ENCODE results near the gene CLEC7A. TPM values are rescaled to one million over a fixed set of nuclear protein-coding genes. Genes with fewer than 3 reads are reported as not detected.

Gene CLEC7A
- not detected for total RNA-seq

DNA sequence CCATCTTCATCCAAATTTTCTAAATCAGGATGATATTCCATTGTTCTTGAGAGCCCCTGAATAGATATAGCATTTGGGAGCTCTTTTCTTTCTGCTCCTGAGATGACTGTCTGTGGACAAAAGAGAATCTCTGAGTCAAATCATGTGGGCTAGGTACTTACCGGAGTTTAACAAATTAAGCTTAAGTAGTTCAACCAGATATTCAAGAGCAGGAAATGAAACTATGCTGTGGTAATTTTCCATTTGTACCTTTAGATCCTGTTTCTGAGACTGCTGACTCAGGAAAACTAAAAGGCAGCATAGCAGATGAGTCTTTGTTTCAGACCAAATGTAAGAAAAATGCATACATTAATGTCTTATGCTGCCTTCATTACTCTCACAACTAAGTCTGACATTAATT is at the start of gene CLEC7A:
Gene CLEC7A, minus strand, starts transcription at position 158 of the 400 bp plus-strand sequence. Its CDS starts 117 bp downstream, at position 41.
- H3K27me3 Mint-ChIP-seq (ENCODE audit: low read depth): peaks cover 8% of the 10 kb centered on the region
- DNase-seq: no peak
- no peak within 1 kb of the TSS for H3K4me3 Mint-ChIP-seq
- H3K4me1 Mint-ChIP-seq (ENCODE audit: low read depth): peaks cover 16% of the 10 kb centered on the region
- no peak within 1 kb of the TSS for H3K27ac Mint-ChIP-seq
- intact Hi-C loops (cut with micrococcal nuclease): loop anchor here (1.0 kb wide), 2 partner anchors 18 to 411 kb away; no protein-coding TSS in a partner anchor
- H3K9me3 Mint-ChIP-seq: no peaks in the 10 kb centered on the region
- CTCF ChIA-PET: interaction anchor here (0.6 to 1.5 kb wide), 8 partner anchors 10 to 381 kb away, joined by 3 to 6 read pairs (median 4); no protein-coding TSS in a partner anchor
- H3K36me3 Mint-ChIP-seq (ENCODE audit: low read depth): no peaks in the 10 kb centered on the region

DNA sequence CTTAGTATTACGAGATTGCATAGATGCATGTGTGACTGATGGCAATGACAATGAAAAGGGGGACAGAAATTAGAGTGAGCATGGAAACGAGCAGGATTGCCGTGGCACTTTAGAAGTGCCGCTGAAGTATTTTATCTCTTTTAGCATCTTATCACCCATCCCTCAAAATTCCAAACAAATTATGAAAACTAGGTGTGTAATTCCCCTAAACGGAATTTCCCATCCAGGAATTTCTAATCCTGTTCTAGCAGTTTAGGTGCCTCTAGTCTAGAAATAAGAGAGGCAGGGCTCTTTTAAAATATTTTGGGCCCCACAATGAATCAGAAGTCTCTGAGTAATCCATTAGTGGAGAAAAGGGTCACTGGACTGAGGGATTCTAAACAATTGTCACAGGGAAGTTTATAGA is 49.8 kb upstream of the CLEC7A start:
- DNase-seq: no peak
- H3K4me3 Mint-ChIP-seq: no peak overlapping the region
- CTCF ChIA-PET: no interaction called here
- H3K27me3 Mint-ChIP-seq (ENCODE audit: low read depth): peaks cover 15% of the 10 kb centered on the region
- H3K4me1 Mint-ChIP-seq (ENCODE audit: low read depth): peaks cover 5% of the 10 kb centered on the region
- intact Hi-C loops (cut with micrococcal nuclease): no loop called here
- no peak overlapping the region for H3K27ac Mint-ChIP-seq
- no peaks in the 10 kb centered on the region for H3K36me3 Mint-ChIP-seq (ENCODE audit: low read depth)
- no peaks in the 10 kb centered on the region for H3K9me3 Mint-ChIP-seq

DNA sequence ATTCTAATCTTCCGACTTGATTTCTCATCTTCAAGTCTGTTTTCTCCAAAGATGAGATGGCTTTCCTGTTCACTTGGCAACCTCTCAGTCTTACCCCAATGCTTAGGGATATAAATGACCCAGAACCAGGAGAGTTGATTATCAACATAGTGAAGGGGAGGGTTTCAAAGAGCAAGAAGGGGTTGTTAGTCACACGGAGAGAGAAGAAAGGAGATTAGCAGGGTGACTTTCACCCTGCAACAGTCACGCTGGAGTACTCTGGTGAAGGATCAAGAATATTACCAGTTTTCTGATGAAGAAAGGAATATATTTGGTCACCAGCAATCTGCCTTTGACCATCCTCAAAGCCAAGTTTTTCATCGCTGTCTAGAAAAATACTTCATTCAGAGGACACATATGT is 48.8 kb upstream of the CLEC7A start, which contains the start of gene TMEM52B:
Gene TMEM52B, plus strand, starts transcription at position 212 of the 400 bp plus-strand sequence. CDS start 543 bp downstream, outside the sequence.
- no peak for DNase-seq
- Mint-ChIP-seq H3K4me1 (ENCODE audit: low read depth) (peaks cover 5% of the 10 kb centered on the region), H3K36me3 (ENCODE audit: low read depth) (no peaks in the 10 kb centered on the region), H3K27me3 (ENCODE audit: low read depth) (peaks cover 9% of the 10 kb centered on the region), H3K4me3 (no peak within 1 kb of the TSS), H3K9me3 (no peaks in the 10 kb centered on the region), H3K27ac (no peak within 1 kb of the TSS)
- CTCF ChIA-PET: no interaction called here
- intact Hi-C loops (cut with micrococcal nuclease): no loop called here

DNA sequence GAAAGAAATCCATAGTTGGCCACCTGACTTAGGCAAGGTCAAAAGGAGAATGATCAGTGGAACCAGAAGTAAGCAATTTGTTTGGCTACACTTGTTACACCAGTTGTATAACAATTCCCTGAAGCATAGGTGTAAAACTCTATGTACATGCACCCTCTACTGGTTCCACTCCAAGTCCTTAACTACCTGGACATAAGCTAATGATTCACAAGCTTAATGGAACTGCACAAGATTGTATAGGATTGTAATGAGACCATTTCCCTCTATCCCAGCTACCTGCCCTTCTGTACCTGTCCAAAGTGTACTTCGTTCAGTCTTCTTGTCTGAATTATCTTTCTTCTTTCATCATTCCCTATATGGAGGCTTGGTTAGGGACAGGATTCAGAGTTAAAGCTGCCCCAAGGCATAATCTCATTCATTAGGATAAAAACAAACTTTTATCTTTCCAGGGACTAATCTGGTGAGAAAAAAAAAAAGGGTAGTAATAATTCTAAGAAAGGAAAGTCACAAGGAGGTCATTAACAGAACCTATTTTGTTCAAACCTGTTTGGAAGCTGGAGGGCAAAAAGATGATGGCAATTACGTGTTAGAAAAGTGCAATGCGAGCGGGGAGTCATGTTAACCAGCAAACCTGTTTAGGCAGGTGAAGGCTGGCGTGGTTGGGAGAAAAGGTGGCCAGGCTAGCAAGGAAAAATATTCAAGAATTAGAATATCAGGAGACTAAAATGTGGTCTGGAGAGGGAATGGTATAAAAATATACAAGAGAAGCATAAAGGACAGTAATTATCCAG is 46.0 kb upstream of the CLEC7A start:
- intact Hi-C loops (cut with micrococcal nuclease): no loop called here
- H3K27ac Mint-ChIP-seq: no peak overlapping the region
- peaks cover 5% of the 10 kb centered on the region for H3K27me3 Mint-ChIP-seq (ENCODE audit: low read depth)
- CTCF ChIA-PET: interaction anchor here (0.6 to 0.7 kb wide), 3 partner anchors 8 to 433 kb away, joined by 3 to 5 read pairs (median 4); no protein-coding TSS in a partner anchor
- no peak overlapping the region for H3K4me3 Mint-ChIP-seq
- no peak for DNase-seq
- no peaks in the 10 kb centered on the region for H3K4me1 Mint-ChIP-seq (ENCODE audit: low read depth)
- no peaks in the 10 kb centered on the region for H3K9me3 Mint-ChIP-seq
- no peaks in the 10 kb centered on the region for H3K36me3 Mint-ChIP-seq (ENCODE audit: low read depth)

DNA sequence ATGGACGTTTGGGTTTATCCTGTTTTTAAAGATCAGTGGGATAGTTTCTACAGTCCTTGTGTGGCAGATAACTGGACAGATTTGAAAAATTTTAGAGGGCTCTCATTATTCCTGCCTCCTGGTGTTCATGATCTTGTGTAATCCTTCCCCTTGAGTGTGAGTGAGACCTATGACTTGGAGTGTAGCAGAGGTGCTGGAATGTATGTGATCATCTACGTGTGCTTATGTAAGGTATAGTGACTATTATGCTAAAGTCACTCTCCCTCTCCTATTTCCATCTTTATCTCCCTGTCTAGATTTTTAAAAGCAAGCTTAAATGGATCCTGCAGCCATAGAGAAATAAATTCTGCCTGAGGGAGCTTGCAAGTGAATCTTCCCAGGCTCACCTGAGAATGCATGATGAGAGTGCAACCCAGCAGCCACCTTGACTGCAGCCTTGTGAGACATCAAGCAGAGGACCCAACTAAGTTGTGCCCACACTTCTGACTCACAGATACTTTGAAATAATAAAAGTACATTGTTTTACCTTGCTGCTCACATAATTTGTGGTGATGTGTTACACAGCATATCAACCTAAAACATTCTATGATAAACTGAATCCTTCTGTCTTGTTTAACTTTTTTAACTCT is 45.1 kb upstream of the CLEC7A start:
- no peak for DNase-seq
- Mint-ChIP-seq H3K27me3 (ENCODE audit: low read depth) (peaks cover 5% of the 10 kb centered on the region), H3K4me1 (ENCODE audit: low read depth) (no peaks in the 10 kb centered on the region), H3K36me3 (ENCODE audit: low read depth) (no peaks in the 10 kb centered on the region), H3K4me3 (no peak overlapping the region), H3K9me3 (no peaks in the 10 kb centered on the region), H3K27ac (no peak overlapping the region)
- intact Hi-C loops (cut with micrococcal nuclease): no loop called here
- CTCF ChIA-PET: interaction anchor here (0.6 kb wide), 2 partner anchors 430 to 432 kb away, joined by 3 to 4 read pairs; no protein-coding TSS in a partner anchor

DNA sequence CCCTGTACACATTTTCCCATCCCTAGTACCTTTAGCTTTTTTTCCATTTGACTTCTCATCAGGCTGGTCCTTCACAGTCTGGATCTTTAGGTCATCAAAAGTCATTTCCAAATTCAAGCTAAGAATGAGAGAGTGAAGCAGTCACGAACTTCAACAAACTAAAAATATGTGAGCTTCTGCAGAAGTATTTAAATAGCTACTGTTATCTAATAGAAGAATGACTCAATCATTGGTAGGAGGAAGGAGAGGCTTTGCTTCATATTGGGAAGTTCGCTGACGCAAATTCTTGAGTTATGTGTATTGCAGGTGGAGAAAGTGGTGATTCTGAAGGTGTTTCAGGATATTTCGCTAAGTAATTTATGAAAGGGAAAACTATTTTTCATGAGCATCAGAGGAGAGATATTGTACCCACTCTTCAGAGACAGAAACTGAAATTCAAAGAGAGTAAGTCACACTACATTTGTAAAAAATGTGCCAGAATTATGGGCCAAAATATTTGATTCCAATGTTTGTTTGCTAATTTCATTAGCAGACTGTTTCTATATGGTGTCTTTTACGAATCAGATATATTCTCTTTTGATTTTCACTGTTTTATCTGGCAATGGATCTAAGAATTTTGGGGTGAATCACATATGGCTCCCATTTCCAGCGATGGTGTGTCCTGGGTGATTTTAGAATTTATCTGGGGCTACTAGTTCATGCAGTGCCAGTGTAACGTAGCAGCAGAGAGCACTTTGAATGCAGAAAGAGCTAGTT is 42.2 kb upstream of the CLEC7A start, which contains the start of gene OLR1:
Gene OLR1, minus strand, starts transcription at position 160 of the 756 bp plus-strand sequence. Its CDS starts 55 bp downstream, at position 105.
- no peak within 1 kb of the TSS for H3K4me3 Mint-ChIP-seq
- no peaks in the 10 kb centered on the region for H3K36me3 Mint-ChIP-seq (ENCODE audit: low read depth)
- peaks cover 4% of the 10 kb centered on the region for H3K27me3 Mint-ChIP-seq (ENCODE audit: low read depth)
- CTCF ChIA-PET: interaction anchor here (0.8 to 1.6 kb wide), 3 partner anchors 12 to 33 kb away, joined by 3 to 8 read pairs (median 4); no protein-coding TSS in a partner anchor
- no peak for DNase-seq
- no peak within 1 kb of the TSS for H3K27ac Mint-ChIP-seq
- H3K4me1 Mint-ChIP-seq (ENCODE audit: low read depth): no peaks in the 10 kb centered on the region
- no peaks in the 10 kb centered on the region for H3K9me3 Mint-ChIP-seq
- intact Hi-C loops (cut with micrococcal nuclease): no loop called here

DNA sequence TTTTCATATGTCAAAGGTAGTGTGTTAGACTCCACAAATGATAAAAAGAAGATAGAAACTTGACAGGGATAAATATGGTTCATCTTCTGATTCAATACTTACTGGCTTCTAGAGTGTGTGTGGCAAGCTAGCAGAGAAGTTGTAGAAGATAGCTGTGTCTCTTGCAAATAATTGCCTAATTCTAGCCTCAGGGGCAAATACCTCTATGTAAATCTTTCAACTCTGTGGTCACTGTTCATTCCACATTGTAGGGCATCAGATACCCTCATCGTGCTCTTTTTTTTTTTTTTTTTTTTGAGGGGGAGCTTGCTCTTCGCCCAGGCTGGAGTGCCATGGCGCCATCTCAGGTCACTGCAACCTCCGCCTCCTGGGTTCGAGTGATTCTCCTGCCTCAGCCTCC is 40.2 kb upstream of the CLEC7A start:
- intact Hi-C loops (cut with micrococcal nuclease): no loop called here
- H3K27me3 Mint-ChIP-seq (ENCODE audit: low read depth): no peaks in the 10 kb centered on the region
- no peak overlapping the region for H3K27ac Mint-ChIP-seq
- no peak overlapping the region for H3K4me3 Mint-ChIP-seq
- H3K36me3 Mint-ChIP-seq (ENCODE audit: low read depth): no peaks in the 10 kb centered on the region
- H3K4me1 Mint-ChIP-seq (ENCODE audit: low read depth): no peaks in the 10 kb centered on the region
- H3K9me3 Mint-ChIP-seq: no peaks in the 10 kb centered on the region
- CTCF ChIA-PET: interaction anchor here (0.7 to 1.6 kb wide), 4 partner anchors 16 to 298 kb away, joined by 3 to 8 read pairs (median 4); no protein-coding TSS in a partner anchor
- no peak for DNase-seq

DNA sequence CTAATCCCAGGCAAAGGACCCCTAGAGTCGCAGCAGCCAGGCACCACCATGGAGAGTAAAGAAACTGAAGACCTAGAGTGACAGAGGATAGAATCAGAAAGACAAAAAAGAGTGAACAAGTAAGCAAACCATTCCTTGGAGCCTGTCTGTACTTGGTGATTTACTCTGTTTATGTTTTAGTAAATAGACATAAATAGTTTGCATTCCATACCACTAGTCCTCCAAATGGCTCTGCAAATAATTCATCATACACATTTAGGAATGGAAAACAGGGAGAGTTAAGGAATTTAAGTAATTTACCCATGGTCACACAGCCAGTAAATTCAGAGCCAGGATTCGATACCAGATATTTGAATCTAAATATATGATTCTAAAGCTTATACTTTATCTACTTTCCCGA is 39.1 kb upstream of the CLEC7A start:
- H3K4me3 Mint-ChIP-seq: no peak overlapping the region
- H3K36me3 Mint-ChIP-seq (ENCODE audit: low read depth): no peaks in the 10 kb centered on the region
- H3K27ac Mint-ChIP-seq: no peak overlapping the region
- no peaks in the 10 kb centered on the region for H3K4me1 Mint-ChIP-seq (ENCODE audit: low read depth)
- H3K27me3 Mint-ChIP-seq (ENCODE audit: low read depth): no peaks in the 10 kb centered on the region
- intact Hi-C loops (cut with micrococcal nuclease): no loop called here
- no peak for DNase-seq
- CTCF ChIA-PET: interaction anchor here (1.1 to 1.6 kb wide), 2 partner anchors 15 to 16 kb away, joined by 3 to 5 read pairs; no protein-coding TSS in a partner anchor
- no peaks in the 10 kb centered on the region for H3K9me3 Mint-ChIP-seq

DNA sequence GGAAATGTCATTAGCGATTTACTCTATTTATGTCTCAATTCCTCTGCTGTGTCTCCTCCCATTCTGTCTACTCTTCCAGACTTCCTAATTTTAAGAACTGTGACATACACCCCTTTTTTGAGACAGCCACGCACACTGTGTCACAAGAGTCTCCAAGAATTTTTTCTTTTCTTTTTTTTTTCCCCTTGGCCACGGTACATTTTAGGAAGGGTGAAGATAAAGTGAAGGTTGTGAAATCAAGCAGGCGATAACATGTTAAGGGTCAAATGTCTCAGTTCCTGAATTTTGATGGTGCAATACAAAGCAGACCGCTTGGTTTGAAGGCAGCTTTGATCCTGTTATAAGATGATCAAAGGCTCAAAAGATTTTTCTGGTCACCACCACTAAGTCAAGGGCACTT is 37.6 kb upstream of the CLEC7A start:
- H3K4me1 Mint-ChIP-seq (ENCODE audit: low read depth): no peaks in the 10 kb centered on the region
- CTCF ChIA-PET: interaction anchor here (0.6 to 2.0 kb wide), 3 partner anchors 9 to 40 kb away, joined by 3 to 5 read pairs (median 3); no protein-coding TSS in a partner anchor

DNA sequence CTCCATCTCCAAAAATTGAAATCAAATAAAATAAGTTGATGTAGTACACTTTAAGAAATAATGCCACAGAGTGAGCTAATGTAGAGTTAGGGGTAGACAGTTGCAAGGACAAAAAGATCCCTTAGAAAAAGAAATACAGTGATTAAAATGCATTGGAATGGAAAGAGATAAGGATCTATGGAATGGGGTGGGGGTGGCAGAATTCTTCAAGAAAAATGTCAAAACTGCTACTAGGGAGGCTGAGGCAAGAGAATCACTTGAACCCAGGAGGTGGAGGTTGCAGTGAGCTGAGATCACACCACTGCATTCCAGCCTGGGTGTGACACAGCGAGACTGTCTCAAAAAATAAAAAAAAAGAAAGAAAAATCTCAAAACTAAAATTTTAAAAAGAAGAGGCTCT is 35.4 kb upstream of the CLEC7A start:
- H3K4me3 Mint-ChIP-seq: no peak overlapping the region
- H3K36me3 Mint-ChIP-seq (ENCODE audit: low read depth): no peaks in the 10 kb centered on the region
- no peak for DNase-seq
- H3K27me3 Mint-ChIP-seq (ENCODE audit: low read depth): no peaks in the 10 kb centered on the region
- intact Hi-C loops (cut with micrococcal nuclease): no loop called here
- no peaks in the 10 kb centered on the region for H3K9me3 Mint-ChIP-seq
- no peaks in the 10 kb centered on the region for H3K4me1 Mint-ChIP-seq (ENCODE audit: low read depth)
- CTCF ChIA-PET: interaction anchor here (0.6 kb wide), 1 partner anchor 12 kb away, joined by 3 read pairs; no protein-coding TSS in a partner anchor
- no peak overlapping the region for H3K27ac Mint-ChIP-seq

More for the DNA sequence above, 37.6 kb upstream of the CLEC7A start:
- no peaks in the 10 kb centered on the region for H3K9me3 Mint-ChIP-seq
- H3K36me3 Mint-ChIP-seq (ENCODE audit: low read depth): no peaks in the 10 kb centered on the region
- no peak overlapping the region for H3K4me3 Mint-ChIP-seq
- no peak for DNase-seq
- no peaks in the 10 kb centered on the region for H3K27me3 Mint-ChIP-seq (ENCODE audit: low read depth)
- H3K27ac Mint-ChIP-seq: no peak overlapping the region
- intact Hi-C loops (cut with micrococcal nuclease): no loop called here

DNA sequence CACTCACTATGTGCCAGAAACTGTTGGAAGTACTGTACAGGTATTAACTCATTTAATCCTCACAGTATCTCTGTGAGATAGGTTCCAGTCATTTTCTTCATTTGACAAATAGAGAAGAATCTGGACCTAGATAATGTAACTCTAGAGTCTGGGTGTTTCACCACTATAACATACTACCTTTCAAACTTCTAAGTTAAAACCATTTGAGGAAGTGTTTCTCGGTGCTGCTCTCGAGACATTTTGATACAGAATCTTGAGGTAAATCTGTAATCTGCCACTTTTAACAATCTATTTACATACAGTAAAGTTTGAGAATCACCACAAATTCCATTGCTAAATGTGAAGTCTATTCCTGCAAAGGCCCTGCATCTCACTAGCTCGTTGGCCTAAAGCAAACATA is 33.1 kb upstream of the CLEC7A start:
- CTCF ChIA-PET: interaction anchor here (0.9 kb wide), 1 partner anchor 9 kb away, joined by 5 read pairs; no protein-coding TSS in a partner anchor

More for the DNA sequence above, 33.1 kb upstream of the CLEC7A start:
- Mint-ChIP-seq H3K36me3 (ENCODE audit: low read depth) (no peaks in the 10 kb centered on the region), H3K9me3 (no peaks in the 10 kb centered on the region), H3K4me3 (no peak overlapping the region), H3K4me1 (ENCODE audit: low read depth) (no peaks in the 10 kb centered on the region), H3K27me3 (ENCODE audit: low read depth) (no peaks in the 10 kb centered on the region), H3K27ac (no peak overlapping the region)
- DNase-seq: no peak
- intact Hi-C loops (cut with micrococcal nuclease): no loop called here

Measured in activated naive CD4-positive, alpha-beta T cell treated with anti-CD3 and anti-CD28 coated beads for 36 hours (primary cell).